PFSK-1 (cell line): Measurements from ENCODE around the gene NFAT5.

Experiments used
- FOXP2 ChIP-seq: optimal IDR thresholded peaks from 2 replicates; pipeline ENCODE3; 2011; ENCODE audit warnings: borderline replicate concordance, control low read depth, inconsistent platforms; ENCODE audit not compliant: insufficient read depth; ENCODE audit errors: extremely low read length, extremely low read depth
- POLR2AphosphoS5 ChIP-seq: IDR thresholded peaks from 2 replicates; pipeline ENCODE4 v1.6.1; 2012; ENCODE audit warnings: low read depth, mild to moderate bottlenecking, control low read depth, low read length, moderate library complexity
- SIN3A ChIP-seq: IDR thresholded peaks from 2 replicates; pipeline ENCODE4 v1.6.1; 2012; ENCODE audit warnings: mild to moderate bottlenecking, low read length, moderate library complexity, borderline replicate concordance; ENCODE audit not compliant: insufficient read depth
- TAF1 ChIP-seq: IDR thresholded peaks from 2 replicates; pipeline ENCODE4 v1.6.1; 2012; ENCODE audit warnings: low read length, control low read depth, borderline replicate concordance; ENCODE audit not compliant: insufficient read depth
- TF ChIP-seq, protein P1 (sequence below), 2 experiments: IDR thresholded peaks; 2 replicates each; pipeline versions ENCODE4 v1.6.1 to v1.8.0; 2011 to 2012; ENCODE audit warnings: low read depth in 2 of 2, low read length in 2 of 2, control low read depth in 1 of 2, inconsistent platforms in 1 of 2, mild to moderate bottlenecking in 1 of 2, moderate library complexity in 1 of 2; ENCODE audit not compliant: insufficient read depth in 1 of 2

Gene NFAT5

GRCh38 chr16:69538808-69539207, 27.0 kb upstream of the NFAT5 start:
- TF ChIP-seq FOXP2 (no peak), SIN3A (no peak), POLR2AphosphoS5 (no peak), TAF1 (no peak)
- TF ChIP-seq, protein P1, sequence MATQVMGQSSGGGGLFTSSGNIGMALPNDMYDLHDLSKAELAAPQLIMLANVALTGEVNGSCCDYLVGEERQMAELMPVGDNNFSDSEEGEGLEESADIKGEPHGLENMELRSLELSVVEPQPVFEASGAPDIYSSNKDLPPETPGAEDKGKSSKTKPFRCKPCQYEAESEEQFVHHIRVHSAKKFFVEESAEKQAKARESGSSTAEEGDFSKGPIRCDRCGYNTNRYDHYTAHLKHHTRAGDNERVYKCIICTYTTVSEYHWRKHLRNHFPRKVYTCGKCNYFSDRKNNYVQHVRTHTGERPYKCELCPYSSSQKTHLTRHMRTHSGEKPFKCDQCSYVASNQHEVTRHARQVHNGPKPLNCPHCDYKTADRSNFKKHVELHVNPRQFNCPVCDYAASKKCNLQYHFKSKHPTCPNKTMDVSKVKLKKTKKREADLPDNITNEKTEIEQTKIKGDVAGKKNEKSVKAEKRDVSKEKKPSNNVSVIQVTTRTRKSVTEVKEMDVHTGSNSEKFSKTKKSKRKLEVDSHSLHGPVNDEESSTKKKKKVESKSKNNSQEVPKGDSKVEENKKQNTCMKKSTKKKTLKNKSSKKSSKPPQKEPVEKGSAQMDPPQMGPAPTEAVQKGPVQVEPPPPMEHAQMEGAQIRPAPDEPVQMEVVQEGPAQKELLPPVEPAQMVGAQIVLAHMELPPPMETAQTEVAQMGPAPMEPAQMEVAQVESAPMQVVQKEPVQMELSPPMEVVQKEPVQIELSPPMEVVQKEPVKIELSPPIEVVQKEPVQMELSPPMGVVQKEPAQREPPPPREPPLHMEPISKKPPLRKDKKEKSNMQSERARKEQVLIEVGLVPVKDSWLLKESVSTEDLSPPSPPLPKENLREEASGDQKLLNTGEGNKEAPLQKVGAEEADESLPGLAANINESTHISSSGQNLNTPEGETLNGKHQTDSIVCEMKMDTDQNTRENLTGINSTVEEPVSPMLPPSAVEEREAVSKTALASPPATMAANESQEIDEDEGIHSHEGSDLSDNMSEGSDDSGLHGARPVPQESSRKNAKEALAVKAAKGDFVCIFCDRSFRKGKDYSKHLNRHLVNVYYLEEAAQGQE (IDR thresholded peaks at IDR 0.05; ENCODE audit: insufficient read depth in 1 of 2, low read depth in 2 of 2, low read length in 2 of 2): no peak

- TF ChIP-seq SIN3A: no peak
- no peak for TF ChIP-seq POLR2AphosphoS5
- TF ChIP-seq, protein P1 (IDR thresholded peaks at IDR 0.05; ENCODE audit: insufficient read depth in 1 of 2, low read depth in 2 of 2, low read length in 2 of 2): no peak
- no peak for TF ChIP-seq TAF1
- no peak for TF ChIP-seq FOXP2
Measured at GRCh38 chr16:69542974-69543373, 22.8 kb upstream of the NFAT5 start.

GRCh38 chr16:69544088-69544487, 21.7 kb upstream of the NFAT5 start:
- TF ChIP-seq, protein P1 (IDR thresholded peaks at IDR 0.05; ENCODE audit: insufficient read depth in 1 of 2, low read depth in 2 of 2, low read length in 2 of 2): no peak
- TF ChIP-seq POLR2AphosphoS5 (no peak), TAF1 (no peak), SIN3A (no peak), FOXP2 (no peak)

GRCh38 chr16:69553332-69553731, 12.4 kb upstream of the NFAT5 start:
- no peak for TF ChIP-seq TAF1
- no peak for TF ChIP-seq SIN3A
- TF ChIP-seq, protein P1 (IDR thresholded peaks at IDR 0.05; ENCODE audit: insufficient read depth in 1 of 2, low read depth in 2 of 2, low read length in 2 of 2): no peak
- TF ChIP-seq POLR2AphosphoS5: no peak
- no peak for TF ChIP-seq FOXP2

DNA sequence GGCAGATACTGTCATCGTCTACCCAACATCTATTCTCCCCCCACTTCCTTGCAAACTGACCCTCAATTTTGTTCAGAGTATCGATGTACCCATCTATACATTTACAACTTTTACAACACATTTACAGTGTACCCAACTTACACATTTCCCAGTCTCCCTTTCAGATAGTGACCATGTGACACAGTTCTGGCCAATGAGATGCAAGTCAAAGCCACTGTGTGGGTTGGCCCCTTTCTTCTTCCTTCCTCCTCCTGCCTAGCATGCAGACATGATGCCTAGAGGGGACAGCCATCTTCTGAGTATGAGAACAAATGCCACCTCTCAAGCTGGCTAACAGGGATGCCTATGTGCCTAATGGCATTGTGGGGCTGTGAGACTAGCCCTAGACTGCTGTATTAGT, 11.3 kb upstream of the NFAT5 start:
- TF ChIP-seq FOXP2: no peak
- no peak for TF ChIP-seq SIN3A
- TF ChIP-seq TAF1: no peak
- TF ChIP-seq POLR2AphosphoS5: no peak
- TF ChIP-seq, protein P1 (IDR thresholded peaks at IDR 0.05; ENCODE audit: insufficient read depth in 1 of 2, low read depth in 2 of 2, low read length in 2 of 2): no peak
